ENCODE measurements around the gene PLN.

- TF ChIP-seq MYC (IDR thresholded peaks at IDR 0.05; ENCODE audit: low read depth, low read length) (no peak), MYC (CRISPR knock-in tag; IDR thresholded peaks at IDR 0.05; ENCODE audit: borderline replicate concordance, low read depth) (no peak), RNF2 (IDR thresholded peaks at IDR 0.05) (no peak), RREB1 (CRISPR knock-in tag; IDR thresholded peaks at IDR 0.05) (no peak), CTCF (IDR thresholded peaks at IDR 0.05 in 2 of 3, conservative IDR thresholded peaks at IDR 0.05 in 1 of 3; ENCODE audit: insufficient read depth in 2 of 3, low read depth in 1 of 3, low read length in 3 of 3) (no peak), TAF15 (IDR thresholded peaks at IDR 0.05; ENCODE audit: low read depth, low read length) (no peak), NRF1 (conservative IDR thresholded peaks at IDR 0.05 in 1 of 2, IDR thresholded peaks at IDR 0.05 in 1 of 2) (no peak), TCF7 (IDR thresholded peaks at IDR 0.05; ENCODE audit: borderline replicate concordance) (no peak), ZNF695 (CRISPR knock-in tag; IDR thresholded peaks at IDR 0.05) (no peak), RCOR1 (IDR thresholded peaks at IDR 0.05; ENCODE audit: borderline replicate concordance in 1 of 2, low read depth in 2 of 2, low read length in 2 of 2) (no peak), ZNF384 (IDR thresholded peaks at IDR 0.05; ENCODE audit: low read depth, low read length) (no peak), HDAC2 (IDR thresholded peaks at IDR 0.05) (no peak), ZNF184 (CRISPR knock-in tag; IDR thresholded peaks at IDR 0.05) (no peak)
Measured at GRCh38 chr6:118525913-118526780, 21.9 kb upstream of the PLN start.
